Endothelial cell of umbilical vein (primary cell): ENCODE measurements around the gene CDC42EP4.

Experiments
- EZH2 ChIP-seq: IDR thresholded peaks from 2 replicates; pipeline ENCODE4 v1.6.1; 2012; ENCODE audit warnings: borderline replicate concordance, low read depth, mild to moderate bottlenecking, moderate library complexity, low read length, inconsistent platforms; ENCODE audit not compliant: severe bottlenecking
- POLR2A ChIP-seq: IDR thresholded peaks from 2 replicates; pipeline ENCODE4 v1.6.1; 2012; ENCODE audit warnings: low read depth, mild to moderate bottlenecking, control low read depth, low read length
- POLR2AphosphoS5 ChIP-seq: IDR thresholded peaks from 2 replicates; pipeline ENCODE4 v1.6.1; 2012; ENCODE audit warnings: low read depth, mild to moderate bottlenecking, control low read depth, low read length, moderate library complexity; ENCODE audit not compliant: insufficient read depth
- TF ChIP-seq, protein P1 (sequence below), 2 donors: IDR thresholded peaks; 1 replicate in 1 of 2; 2 replicates in 1 of 2; pipeline ENCODE4 v1.5.1; 2011; ENCODE audit warnings: low read length in 2 of 2, mild to moderate bottlenecking in 2 of 2, moderate library complexity in 2 of 2, control low read depth in 1 of 2, inconsistent platforms in 1 of 2, low read depth in 1 of 2; ENCODE audit not compliant: insufficient read depth in 1 of 2; ENCODE audit errors: extremely low read depth in 1 of 2

DNA sequence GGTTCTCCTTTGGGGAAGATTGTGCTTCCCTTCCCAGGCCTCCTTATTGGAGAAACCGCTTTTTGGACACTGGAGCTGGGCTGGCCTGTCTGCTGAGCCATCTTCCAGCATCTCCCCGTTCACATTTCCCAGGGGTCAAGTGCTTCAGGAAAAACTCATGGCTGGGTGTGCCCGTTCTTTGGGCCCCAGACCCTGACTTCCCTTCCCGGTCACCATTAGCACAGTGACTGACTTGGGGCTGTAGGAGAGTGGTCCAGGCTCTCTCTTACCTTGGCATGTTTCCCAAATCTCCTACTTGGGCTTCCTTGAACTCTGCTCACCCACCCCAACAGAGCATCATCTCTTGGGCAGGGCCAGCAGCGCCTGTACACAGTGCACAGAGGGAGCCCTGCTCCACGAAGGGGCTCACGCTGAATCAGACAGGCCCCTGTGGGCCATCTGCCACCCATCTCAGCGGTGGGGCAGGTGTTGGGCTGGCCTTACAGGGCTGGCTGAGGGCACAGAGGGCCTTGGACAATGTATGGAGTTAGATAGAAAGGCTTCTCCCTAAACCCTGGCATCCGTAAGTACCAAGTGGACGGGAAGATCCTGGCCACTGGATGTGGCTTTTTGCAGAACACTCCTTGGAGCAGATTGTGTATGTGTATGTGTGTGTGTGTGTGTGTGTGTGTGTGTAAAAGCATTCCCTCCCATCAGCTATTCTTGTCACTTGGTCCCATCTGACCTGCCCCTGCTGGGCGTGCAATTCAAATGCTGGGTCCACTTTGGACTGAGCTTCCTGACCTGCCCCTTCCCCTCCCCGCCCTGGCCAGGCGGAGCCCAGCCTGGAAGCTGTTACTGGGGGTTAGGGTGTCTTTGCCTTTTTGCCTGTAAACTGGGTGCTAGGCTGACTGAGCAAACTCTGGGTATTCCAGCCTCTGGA is 24.9 kb upstream of the CDC42EP4 start:
- TF ChIP-seq, protein P1, sequence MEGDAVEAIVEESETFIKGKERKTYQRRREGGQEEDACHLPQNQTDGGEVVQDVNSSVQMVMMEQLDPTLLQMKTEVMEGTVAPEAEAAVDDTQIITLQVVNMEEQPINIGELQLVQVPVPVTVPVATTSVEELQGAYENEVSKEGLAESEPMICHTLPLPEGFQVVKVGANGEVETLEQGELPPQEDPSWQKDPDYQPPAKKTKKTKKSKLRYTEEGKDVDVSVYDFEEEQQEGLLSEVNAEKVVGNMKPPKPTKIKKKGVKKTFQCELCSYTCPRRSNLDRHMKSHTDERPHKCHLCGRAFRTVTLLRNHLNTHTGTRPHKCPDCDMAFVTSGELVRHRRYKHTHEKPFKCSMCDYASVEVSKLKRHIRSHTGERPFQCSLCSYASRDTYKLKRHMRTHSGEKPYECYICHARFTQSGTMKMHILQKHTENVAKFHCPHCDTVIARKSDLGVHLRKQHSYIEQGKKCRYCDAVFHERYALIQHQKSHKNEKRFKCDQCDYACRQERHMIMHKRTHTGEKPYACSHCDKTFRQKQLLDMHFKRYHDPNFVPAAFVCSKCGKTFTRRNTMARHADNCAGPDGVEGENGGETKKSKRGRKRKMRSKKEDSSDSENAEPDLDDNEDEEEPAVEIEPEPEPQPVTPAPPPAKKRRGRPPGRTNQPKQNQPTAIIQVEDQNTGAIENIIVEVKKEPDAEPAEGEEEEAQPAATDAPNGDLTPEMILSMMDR (IDR thresholded peaks at IDR 0.05; ENCODE audit: extremely low read depth in 1 of 2, insufficient read depth in 1 of 2, low read depth in 1 of 2, low read length in 2 of 2): no peak
- TF ChIP-seq POLR2A (no peak), POLR2AphosphoS5 (no peak), EZH2 (no peak)
